ENCODE results near the gene ANO2.

The ANO2 gene

DNA sequence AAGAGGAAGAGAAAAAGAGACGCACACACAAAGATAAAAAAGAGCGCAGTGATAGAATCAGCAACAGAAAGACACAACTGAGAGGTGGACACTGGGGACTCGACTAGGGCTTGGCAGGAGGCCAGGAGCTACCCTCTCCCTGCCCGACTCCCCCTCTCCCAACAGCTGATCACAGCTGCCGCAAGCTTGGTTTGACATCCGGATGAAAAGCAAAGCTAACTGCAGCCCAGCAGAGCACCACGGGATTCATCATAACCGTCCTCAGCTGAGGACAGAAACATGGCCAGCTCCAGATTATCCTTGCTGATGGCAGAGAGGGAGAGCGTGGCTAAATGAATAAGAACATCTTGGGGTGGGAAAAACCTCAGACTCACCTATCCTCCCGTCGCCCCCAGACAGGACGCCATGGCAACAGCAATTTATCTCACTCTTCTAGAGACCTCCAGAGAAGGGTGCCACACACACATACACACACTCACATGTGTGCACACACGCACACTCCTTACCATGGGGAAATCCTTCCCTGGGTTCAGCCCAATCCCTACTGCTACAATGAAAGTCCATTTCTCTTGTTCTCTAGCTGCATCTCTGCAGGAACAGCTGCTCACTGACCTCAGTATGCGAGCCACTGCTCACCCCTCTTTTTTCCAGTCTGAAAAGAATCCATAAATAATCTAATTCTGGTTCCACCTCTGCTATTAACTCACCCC, 377.9 kb downstream of the ANO2 start:
- peak overlapping the region; percentile 14 for H3K27ac Mint-ChIP-seq
- TF ChIP-seq CTCF (IDR thresholded peaks at IDR 0.05) = no peak
- peaks cover 23% of the 10 kb centered on the region for H3K27me3 Mint-ChIP-seq (ENCODE audit: low read depth, poor library complexity)
- peaks cover 55% of the 10 kb centered on the region for H3K4me1 Mint-ChIP-seq
- no peaks in the 10 kb centered on the region for H3K36me3 Mint-ChIP-seq (ENCODE audit: low read depth)
- H3K9me3 Mint-ChIP-seq = no peaks in the 10 kb centered on the region
- no peak overlapping the region for H3K4me3 Mint-ChIP-seq
- DNase-seq = no peak

DNA sequence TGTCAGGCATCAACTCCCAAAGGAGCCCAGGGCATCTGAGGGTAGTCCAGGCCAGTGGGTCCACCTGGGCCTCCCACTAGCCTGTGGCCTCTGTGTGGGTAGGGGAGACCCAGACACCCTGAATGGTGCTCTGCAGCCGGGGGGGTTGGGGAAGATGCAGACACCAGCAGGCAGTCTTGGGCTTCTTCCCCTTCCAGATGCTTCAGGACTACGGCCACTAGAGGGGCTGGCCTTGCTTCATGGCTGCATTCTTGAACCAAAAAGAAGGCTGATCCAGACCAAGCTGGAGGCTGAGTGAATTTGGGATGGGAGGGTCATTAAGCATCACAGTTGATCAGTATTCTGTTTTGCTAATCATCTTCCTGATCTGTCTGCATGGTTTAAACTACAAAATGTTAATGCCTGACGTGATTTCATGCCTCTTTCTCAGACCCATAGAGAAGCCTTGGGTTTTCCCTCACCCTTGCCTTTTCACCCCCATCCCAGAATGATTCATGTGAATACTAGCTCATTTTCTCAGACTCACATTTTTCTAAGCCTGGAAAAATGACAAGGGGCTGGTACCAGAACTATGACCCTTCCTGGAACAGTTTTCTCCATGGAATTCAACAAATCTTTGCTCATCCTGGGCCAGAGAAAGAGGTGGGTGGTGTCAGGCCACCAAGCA, 379.0 kb downstream of the ANO2 start:
- no peak for TF ChIP-seq CTCF (IDR thresholded peaks at IDR 0.05)
- H3K4me3 Mint-ChIP-seq = no peak overlapping the region
- peaks cover 23% of the 10 kb centered on the region for H3K27me3 Mint-ChIP-seq (ENCODE audit: low read depth, poor library complexity)
- peaks cover 44% of the 10 kb centered on the region for H3K4me1 Mint-ChIP-seq
- no peaks in the 10 kb centered on the region for H3K9me3 Mint-ChIP-seq
- no peaks in the 10 kb centered on the region for H3K36me3 Mint-ChIP-seq (ENCODE audit: low read depth)
- H3K27ac Mint-ChIP-seq = no peak overlapping the region
- no peak for DNase-seq

DNA sequence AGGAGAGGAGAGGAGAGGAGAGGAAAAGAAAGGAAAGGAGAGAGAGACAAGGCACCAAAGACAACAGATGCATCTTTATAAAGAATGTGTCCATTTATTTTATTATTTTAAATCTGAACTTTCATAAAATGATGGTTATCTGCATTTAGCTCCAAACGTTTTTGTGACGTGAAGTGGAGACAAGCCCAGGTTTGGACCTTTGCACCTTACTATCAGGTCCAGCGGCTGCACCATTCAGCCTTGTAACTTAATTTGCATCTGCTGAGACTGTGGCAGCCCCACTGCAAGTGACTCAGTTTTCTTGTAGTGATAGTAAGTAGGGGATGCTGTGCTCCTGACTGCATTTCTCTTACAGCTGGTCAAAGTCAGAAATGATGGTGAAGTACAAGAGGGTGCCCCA, 382.5 kb downstream of the ANO2 start:
- H3K9me3 Mint-ChIP-seq = no peaks in the 10 kb centered on the region
- H3K27ac Mint-ChIP-seq = no peak overlapping the region
- peaks cover 20% of the 10 kb centered on the region for H3K27me3 Mint-ChIP-seq (ENCODE audit: low read depth, poor library complexity)
- no peaks in the 10 kb centered on the region for H3K36me3 Mint-ChIP-seq (ENCODE audit: low read depth)
- DNase-seq = no peak
- H3K4me1 Mint-ChIP-seq = peaks cover 45% of the 10 kb centered on the region
- no peak for TF ChIP-seq CTCF (IDR thresholded peaks at IDR 0.05)
- H3K4me3 Mint-ChIP-seq = no peak overlapping the region

- Mint-ChIP-seq H3K9me3 (no peaks in the 10 kb centered on the region), H3K27ac (no peak overlapping the region), H3K4me1 (peaks cover 45% of the 10 kb centered on the region), H3K4me3 (no peak overlapping the region), H3K36me3 (ENCODE audit: low read depth) (no peaks in the 10 kb centered on the region), H3K27me3 (ENCODE audit: low read depth, poor library complexity) (peaks cover 20% of the 10 kb centered on the region)
- no peak for DNase-seq
- no peak for TF ChIP-seq CTCF (IDR thresholded peaks at IDR 0.05)
Measured at GRCh38 chr12:5561846-5562245, 383.2 kb downstream of the ANO2 start.

GRCh38 chr12:5561057-5561456, 384.0 kb downstream of the ANO2 start:
- H3K27ac Mint-ChIP-seq = no peak overlapping the region
- H3K4me3 Mint-ChIP-seq = no peak overlapping the region
- DNase-seq = no peak

More at GRCh38 chr12:5561057-5561456, 384.0 kb downstream of the ANO2 start:
- no peaks in the 10 kb centered on the region for H3K36me3 Mint-ChIP-seq (ENCODE audit: low read depth)
- TF ChIP-seq CTCF (IDR thresholded peaks at IDR 0.05) = no peak
- peaks cover 45% of the 10 kb centered on the region for H3K4me1 Mint-ChIP-seq
- H3K9me3 Mint-ChIP-seq = no peaks in the 10 kb centered on the region
- peaks cover 15% of the 10 kb centered on the region for H3K27me3 Mint-ChIP-seq (ENCODE audit: low read depth, poor library complexity)
